Pancreas (tissue), 10 donors: Measurements from ENCODE around the gene NPPC. TPM values are rescaled to one million over a fixed set of nuclear protein-coding genes. Genes with fewer than 3 reads are reported as not detected.

Experiments used
- ATAC-seq, 4 donors: fragments of 200-7000 bp; cut with Tn5 transposase; one replicate each; pipeline versions ENCODE4 v1.8.0 to v1.9.1; 2020; ENCODE audit warnings: mild to moderate bottlenecking in 4 of 4, moderate library complexity in 4 of 4
- DNase-seq, 6 donors: peaks; one replicate each; pipeline ENCODE4 v3.0.0-alpha.2; 2020
- FAIRE-seq: peaks from 2 replicates; lab custom pipeline; 2012; peaks lifted over from hg19 to GRCh38; lab: Jason Lieb, UNC
- H3K27ac ChIP-seq, 4 donors: fragments of 200-600 bp; sonication (generic); 1 replicate in 3 of 4; 2 replicates in 1 of 4; pipeline versions ENCODE4 v1.5.0 to v1.8.0; 2020
- H3K27me3 ChIP-seq, 4 donors: fragments of 200-600 bp; one replicate each; pipeline ENCODE4 v1.8.0; 2021
- H3K36me3 ChIP-seq, 3 donors: fragments of 200-600 bp; sonication (generic) in 1 of 3; one replicate each; pipeline versions ENCODE4 v1.5.0 to v1.8.0; 2020 to 2021
- H3K4me1 ChIP-seq, 3 donors: fragments of 200-600 bp; one replicate each; pipeline ENCODE4 v1.8.0; 2021
- H3K4me3 ChIP-seq, 4 donors: fragments of 200-600 bp; sonication (generic) in 2 of 4; one replicate each; pipeline versions ENCODE4 v1.5.0 to v1.8.0; 2020 to 2021
- H3K9me3 ChIP-seq, 4 donors: fragments of 200-600 bp; one replicate each; pipeline ENCODE4 v1.8.0; 2021
- WGBS, 2 donors: extraction: QIAGEN DNeasy Blood & Tissue Kit; methylation state at CpG; one replicate each; pipeline ENCODE4 v1.1.7; 2013; 5-methylcytosine and 5-hydroxymethylcytosine counted together
- intact Hi-C, 3 donors: fragments of 100-400 bp; cut with DNase I; formaldehyde crosslinking; loops; one replicate each; pipeline versions ENCODE4 v1.11.1 to v1.14.2; 2022
- polyA plus RNA-seq, 2 donors: library from polyadenylated mRNA; stranded (reverse); fragments of 200-250 nt; gene quantifications; one replicate each; pipeline ENCODE4 v1.2.3, GENCODE V29; 2013
- total RNA-seq, 6 donors: library from RNA; stranded (reverse); fragmentation: NEBNext Ultra II Directional in 4 of 6; extraction: Animal tissue kit (Norgen Biotek cat#: 25700) in 4 of 6; gene quantifications; one replicate each; pipeline versions ENCODE4 v1.2.1 to v1.2.4, GENCODE V29; 2021 to 2023
- TF ChIP-seq, protein P1 (sequence below), 4 donors: fragments of 200-600 bp; sonication (generic) in 3 of 4; IDR thresholded peaks; one replicate each; pipeline versions ENCODE4 v1.5.0 to v1.8.0; 2021; ENCODE audit warnings: antibody characterized with exemption in 4 of 4
- donor health status: healthy with polysubstance abuse.
- donor health status: DM: no; HTN: no; CAD: no; lungs with moderate emphysema.
- donor health status: DM: no; HTN: no; CAD: no.
- donor health status: control.
- donor health status: control.
- donor health status: Bipolar disorder and iron deficiency.
- donor health status: DM: yes; HTN: yes; CAD: no.
- donor health status: DM: no; HTN: no; CAD: no.
- donor health status: DM: no; HTN: no; CAD: no.
- donor health status: DM: yes; HTN: yes; CAD: no.

Gene NPPC
- total and polyA plus RNA-seq, 8 donors: 0.26 TPM; not detected in 7

DNA sequence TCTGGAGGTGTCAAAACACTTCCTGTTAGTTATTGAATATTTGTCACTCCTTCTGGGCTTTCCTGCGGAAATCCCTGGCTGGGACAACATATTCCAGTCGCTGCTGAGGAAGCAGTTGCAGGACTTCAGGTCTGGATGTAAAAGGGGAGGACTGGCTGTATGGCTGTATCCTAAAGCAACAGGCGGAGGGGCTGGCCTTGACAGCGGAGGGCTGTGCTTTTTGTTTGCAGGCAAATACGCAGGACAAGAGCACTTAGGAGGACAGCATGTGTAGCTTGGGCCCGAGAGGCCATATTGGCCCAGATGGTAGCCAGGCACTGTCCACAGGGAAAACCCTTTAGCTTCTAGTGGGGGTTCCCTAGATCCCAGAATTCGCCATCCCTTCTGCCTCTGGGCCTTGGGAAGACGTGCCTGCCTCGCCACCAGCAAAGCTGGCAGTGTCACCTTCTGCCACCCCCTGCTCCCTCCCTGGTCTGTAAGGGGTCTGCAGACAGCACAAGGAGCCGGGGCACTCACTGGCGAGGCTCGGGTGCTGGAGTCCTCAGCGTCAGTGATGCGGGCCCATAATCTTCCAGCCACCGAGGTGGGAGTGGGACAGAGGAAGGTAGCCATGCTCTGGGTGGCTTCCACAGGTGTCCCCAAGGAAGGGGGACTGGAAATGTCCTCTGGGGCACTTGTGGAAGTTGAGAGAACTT is 6.7 kb downstream of the NPPC start:
- H3K27me3 ChIP-seq: peaks cover 0 to 3% (median 0%) of the 10 kb centered on the region in 4 donors
- 81 to 86% methylated on average over 15 of the region's 15 CpGs for WGBS, 2 donors
- DNase-seq: peak in 1 of 6 donors; percentile 48
- H3K36me3 ChIP-seq: no peaks in the 10 kb centered on the region
- TF ChIP-seq, protein P1, sequence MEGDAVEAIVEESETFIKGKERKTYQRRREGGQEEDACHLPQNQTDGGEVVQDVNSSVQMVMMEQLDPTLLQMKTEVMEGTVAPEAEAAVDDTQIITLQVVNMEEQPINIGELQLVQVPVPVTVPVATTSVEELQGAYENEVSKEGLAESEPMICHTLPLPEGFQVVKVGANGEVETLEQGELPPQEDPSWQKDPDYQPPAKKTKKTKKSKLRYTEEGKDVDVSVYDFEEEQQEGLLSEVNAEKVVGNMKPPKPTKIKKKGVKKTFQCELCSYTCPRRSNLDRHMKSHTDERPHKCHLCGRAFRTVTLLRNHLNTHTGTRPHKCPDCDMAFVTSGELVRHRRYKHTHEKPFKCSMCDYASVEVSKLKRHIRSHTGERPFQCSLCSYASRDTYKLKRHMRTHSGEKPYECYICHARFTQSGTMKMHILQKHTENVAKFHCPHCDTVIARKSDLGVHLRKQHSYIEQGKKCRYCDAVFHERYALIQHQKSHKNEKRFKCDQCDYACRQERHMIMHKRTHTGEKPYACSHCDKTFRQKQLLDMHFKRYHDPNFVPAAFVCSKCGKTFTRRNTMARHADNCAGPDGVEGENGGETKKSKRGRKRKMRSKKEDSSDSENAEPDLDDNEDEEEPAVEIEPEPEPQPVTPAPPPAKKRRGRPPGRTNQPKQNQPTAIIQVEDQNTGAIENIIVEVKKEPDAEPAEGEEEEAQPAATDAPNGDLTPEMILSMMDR (IDR thresholded peaks at IDR 0.05): no peak
- no peak for ATAC-seq
- no peaks in the 10 kb centered on the region for H3K9me3 ChIP-seq
- no peak for FAIRE-seq
- H3K4me3 ChIP-seq: no peak overlapping the region
- no peak overlapping the region for H3K27ac ChIP-seq
- H3K4me1 ChIP-seq: no peaks in the 10 kb centered on the region
- intact Hi-C loops: loop anchor here in 1 of 3 donors (10.0 kb wide), 1 partner anchor 225 kb away; no protein-coding TSS in a partner anchor

DNA sequence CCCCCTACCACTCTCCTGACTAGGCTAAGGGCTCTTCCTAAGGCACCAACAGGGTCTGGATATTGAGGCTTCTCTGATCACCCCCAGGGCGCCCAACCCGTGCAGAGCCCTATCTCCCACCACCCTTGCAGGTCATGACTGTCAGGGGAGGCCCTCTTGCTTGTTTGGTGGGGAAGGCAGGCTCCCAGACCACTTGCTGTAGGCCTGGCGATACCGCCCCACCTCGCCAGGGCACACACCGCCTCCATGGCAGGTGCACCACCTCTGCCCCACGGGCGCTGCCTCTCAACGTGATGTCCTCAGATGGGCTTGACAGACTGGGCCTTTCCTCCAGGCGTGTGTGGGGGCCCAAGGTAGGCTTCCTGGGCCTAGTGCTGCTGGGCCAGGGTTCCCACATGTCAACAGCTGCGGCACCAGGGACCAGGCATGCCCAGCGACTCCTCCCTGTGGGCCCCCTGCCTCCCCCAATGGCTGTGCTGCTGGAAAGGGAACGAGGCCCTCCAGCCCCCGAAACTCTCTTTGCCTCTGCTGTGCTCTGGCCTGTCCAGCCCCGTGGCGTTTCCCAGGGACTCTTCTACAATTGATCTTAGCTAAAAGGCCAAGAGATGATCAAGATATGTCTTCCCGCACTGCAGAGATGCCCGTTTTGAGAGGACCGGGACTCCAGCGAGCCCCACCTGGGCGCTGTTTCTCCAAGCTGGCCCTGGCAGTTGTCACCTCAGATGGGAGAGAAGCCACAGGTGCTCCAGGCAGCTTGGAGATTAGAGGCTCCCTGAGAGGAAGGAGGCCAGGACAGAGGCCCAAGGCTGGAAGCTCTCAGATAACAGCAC is 7.5 kb downstream of the NPPC start:
- H3K9me3 ChIP-seq: no peaks in the 10 kb centered on the region
- no peaks in the 10 kb centered on the region for H3K4me1 ChIP-seq
- ATAC-seq (no peak), DNase-seq (peak in 1 of 6 donors; percentile 43), FAIRE-seq (no peak)
- H3K4me3 ChIP-seq: no peak overlapping the region
- H3K27ac ChIP-seq: no peak overlapping the region
- intact Hi-C loops: no loop called here
- no peaks in the 10 kb centered on the region for H3K27me3 ChIP-seq
- H3K36me3 ChIP-seq: no peaks in the 10 kb centered on the region
- TF ChIP-seq, protein P1 (IDR thresholded peaks at IDR 0.05): no peak
- WGBS, 2 donors: 91 to 93% methylated on average over 21 of the region's 21 CpGs

DNA sequence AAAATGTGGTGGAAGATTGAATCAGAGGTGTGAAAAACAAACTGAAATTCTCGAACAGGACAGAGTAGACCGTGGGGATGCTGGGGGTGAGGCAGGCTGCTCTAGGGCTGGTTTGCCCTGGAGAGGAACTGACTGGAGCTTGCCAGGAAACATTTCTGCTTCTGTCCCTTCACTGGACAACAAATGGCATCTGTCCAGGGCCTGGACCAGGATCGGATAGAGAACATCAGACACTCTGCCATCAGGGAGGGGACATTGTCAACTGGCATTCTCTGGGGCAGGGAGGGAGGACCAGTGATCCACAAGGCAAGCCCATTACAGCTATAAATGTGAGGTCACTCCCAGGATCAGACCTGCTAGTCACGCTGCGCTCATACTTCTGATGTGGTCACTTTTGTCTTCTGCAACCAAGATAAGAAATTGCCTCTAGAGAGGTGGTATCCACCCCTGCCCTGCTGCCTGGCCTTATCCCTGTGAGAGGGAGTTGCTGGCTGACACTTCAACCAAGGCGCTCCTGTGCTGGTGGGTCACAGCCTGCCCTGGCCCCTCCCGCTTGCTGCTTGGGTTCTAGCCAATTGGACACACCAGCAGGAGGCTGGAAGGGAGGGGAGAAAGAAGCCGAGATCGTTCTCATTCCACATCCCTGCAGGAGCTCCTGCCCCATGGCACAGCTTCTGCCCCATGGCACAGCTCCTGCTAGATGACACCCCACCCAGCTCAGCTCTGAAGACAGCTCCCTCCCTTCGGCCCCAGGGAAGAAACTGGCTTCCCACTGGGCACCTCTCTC is 8.7 kb downstream of the NPPC start:
- TF ChIP-seq, protein P1 (IDR thresholded peaks at IDR 0.05): no peak
- Histone ChIP-seq H3K27ac (no peak overlapping the region), H3K4me1 (no peaks in the 10 kb centered on the region), H3K27me3 (no peaks in the 10 kb centered on the region), H3K36me3 (no peaks in the 10 kb centered on the region), H3K9me3 (no peaks in the 10 kb centered on the region), H3K4me3 (no peak overlapping the region)
- intact Hi-C loops: no loop called here
- DNase-seq (peak in 2 of 6 donors; percentile 36), ATAC-seq (no peak), FAIRE-seq (no peak)
- WGBS, 2 donors: 43 to 48% methylated on average over 10 of the region's 10 CpGs

DNA sequence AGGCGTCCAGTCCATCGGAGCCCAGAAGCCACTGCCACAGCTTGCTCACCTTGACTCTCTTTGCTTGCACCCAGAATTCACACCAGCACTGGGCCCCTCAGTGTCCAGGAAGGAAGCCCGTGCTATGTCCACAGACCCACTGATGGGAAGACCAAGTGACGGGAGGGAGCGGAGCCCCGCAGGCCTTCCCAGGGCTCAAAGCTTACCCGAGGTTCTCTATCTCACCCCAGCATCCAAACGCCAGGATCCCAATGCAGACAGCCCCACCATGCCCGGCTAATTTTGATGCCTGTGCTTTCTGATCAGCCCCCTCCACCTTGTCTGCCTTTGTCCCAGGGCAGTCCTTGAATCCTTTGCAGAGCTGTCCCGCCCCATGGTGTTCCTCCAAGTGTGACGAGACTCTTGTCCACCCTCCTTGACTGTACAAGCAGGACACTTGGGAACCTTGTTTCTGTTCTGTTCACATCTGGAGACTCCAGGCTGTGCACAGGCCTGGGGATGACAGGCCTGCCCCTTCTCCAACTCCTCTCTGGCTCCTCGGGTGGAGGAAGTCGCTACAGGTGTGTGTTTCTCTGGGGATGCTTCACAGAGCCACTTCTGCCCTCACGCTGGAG is 12.0 kb downstream of the NPPC start:
- peak in 1 of 6 donors; percentile 20 for DNase-seq

More for the DNA sequence above, 12.0 kb downstream of the NPPC start:
- no peak for FAIRE-seq
- no peaks in the 10 kb centered on the region for H3K9me3 ChIP-seq
- H3K36me3 ChIP-seq: no peaks in the 10 kb centered on the region
- ATAC-seq: no peak
- no peak overlapping the region for H3K27ac ChIP-seq
- no peaks in the 10 kb centered on the region for H3K4me1 ChIP-seq
- intact Hi-C loops: loop anchor here in 1 of 3 donors (5.0 kb wide), 1 partner anchor 523 kb away; no protein-coding TSS in a partner anchor
- TF ChIP-seq, protein P1 (IDR thresholded peaks at IDR 0.05): no peak
- no peaks in the 10 kb centered on the region for H3K27me3 ChIP-seq
- no peak overlapping the region for H3K4me3 ChIP-seq
- 77 to 80% methylated on average over 14 of the region's 14 CpGs for WGBS, 2 donors
